Measurements from ENCODE around the gene AKR7A2.

AKR7A2 gene

GRCh38 chr1:19350566-19350965, 38.6 kb upstream of the AKR7A2 start:
- no peak for TF ChIP-seq CTCF (IDR thresholded peaks at IDR 0.05; ENCODE audit: low read depth, low read length, missing control alignments)
- DNase-seq (ENCODE audit: low read depth), result no peak
- H3K4me3 ChIP-seq (ENCODE audit: low read depth, low read length), result no peak overlapping the region
- in situ Hi-C loops (cut with HindIII; ENCODE audit: low sequenced_read_pairs), result no loop called here

GRCh38 chr1:19349999-19350398, 38.1 kb upstream of the AKR7A2 start:
- no peak overlapping the region for H3K4me3 ChIP-seq (ENCODE audit: low read depth, low read length)
- in situ Hi-C loops (cut with HindIII; ENCODE audit: low sequenced_read_pairs), result no loop called here

GRCh38 chr1:19348441-19349198, 36.7 kb upstream of the AKR7A2 start:
- in situ Hi-C loops (cut with HindIII; ENCODE audit: low sequenced_read_pairs), result no loop called here
- TF ChIP-seq CTCF (IDR thresholded peaks at IDR 0.05; ENCODE audit: low read depth, low read length, missing control alignments), result no peak
- DNase-seq (ENCODE audit: low read depth), result no peak
- H3K4me3 ChIP-seq (ENCODE audit: low read depth, low read length), result no peak overlapping the region

More at GRCh38 chr1:19349999-19350398, 38.1 kb upstream of the AKR7A2 start:
- no peak for TF ChIP-seq CTCF (IDR thresholded peaks at IDR 0.05; ENCODE audit: low read depth, low read length, missing control alignments)
- no peak for DNase-seq (ENCODE audit: low read depth)

GRCh38 chr1:19347533-19348172, 35.7 kb upstream of the AKR7A2 start:
- in situ Hi-C loops (cut with HindIII; ENCODE audit: low sequenced_read_pairs), result no loop called here
- DNase-seq (ENCODE audit: low read depth), result no peak
- no peak for TF ChIP-seq CTCF (IDR thresholded peaks at IDR 0.05; ENCODE audit: low read depth, low read length, missing control alignments)
- no peak overlapping the region for H3K4me3 ChIP-seq (ENCODE audit: low read depth, low read length)

GRCh38 chr1:19346026-19346425, 34.1 kb upstream of the AKR7A2 start:
- H3K4me3 ChIP-seq (ENCODE audit: low read depth, low read length), result no peak overlapping the region
- DNase-seq (ENCODE audit: low read depth), result no peak
- in situ Hi-C loops (cut with HindIII; ENCODE audit: low sequenced_read_pairs), result no loop called here
- TF ChIP-seq CTCF (IDR thresholded peaks at IDR 0.05; ENCODE audit: low read depth, low read length, missing control alignments), result no peak

- TF ChIP-seq CTCF (IDR thresholded peaks at IDR 0.05; ENCODE audit: low read depth, low read length, missing control alignments), result no peak
- no peak overlapping the region for H3K4me3 ChIP-seq (ENCODE audit: low read depth, low read length)
- in situ Hi-C loops (cut with HindIII; ENCODE audit: low sequenced_read_pairs), result no loop called here
- no peak for DNase-seq (ENCODE audit: low read depth)
Observed at GRCh38 chr1:19345391-19345790, 33.4 kb upstream of the AKR7A2 start.
